ENCODE results near the gene EFNB1. TPM values are rescaled to one million over a fixed set of nuclear protein-coding genes. Genes with fewer than 3 reads are reported as not detected.

The EFNB1 gene
- total RNA-seq, 3 donors from 2014 or later (not counting 1 experiment from before 2014, with no cell fraction given) = 3.2 to 4.7 (median 3.3) TPM

DNA sequence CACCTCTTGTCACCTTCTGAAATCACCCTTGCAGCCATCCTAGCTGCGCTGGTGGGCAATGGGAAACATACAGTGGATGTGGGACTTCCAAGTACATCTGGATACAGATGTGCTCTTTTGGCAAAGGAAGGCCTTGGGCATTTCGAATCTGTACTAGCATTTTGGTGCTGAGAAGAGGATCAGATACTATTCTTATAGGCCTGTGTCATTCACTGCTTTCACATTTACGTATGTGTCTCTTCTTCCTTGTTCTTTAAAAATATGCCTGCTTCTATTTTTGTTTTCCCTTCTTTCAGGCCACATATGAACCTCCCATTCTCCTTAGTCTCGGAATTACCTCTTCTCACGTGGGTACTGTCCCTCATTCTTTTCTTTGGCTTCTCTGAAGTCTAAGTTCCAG is 53.1 kb downstream of the EFNB1 start:
- DNase-seq = no peak
- Mint-ChIP-seq H3K27me3 (ENCODE audit: low read depth in 2 of 2) (peaks cover 0 to 3% of the 10 kb centered on the region in 2 donors), H3K4me1 (no peaks in the 10 kb centered on the region)

DNA sequence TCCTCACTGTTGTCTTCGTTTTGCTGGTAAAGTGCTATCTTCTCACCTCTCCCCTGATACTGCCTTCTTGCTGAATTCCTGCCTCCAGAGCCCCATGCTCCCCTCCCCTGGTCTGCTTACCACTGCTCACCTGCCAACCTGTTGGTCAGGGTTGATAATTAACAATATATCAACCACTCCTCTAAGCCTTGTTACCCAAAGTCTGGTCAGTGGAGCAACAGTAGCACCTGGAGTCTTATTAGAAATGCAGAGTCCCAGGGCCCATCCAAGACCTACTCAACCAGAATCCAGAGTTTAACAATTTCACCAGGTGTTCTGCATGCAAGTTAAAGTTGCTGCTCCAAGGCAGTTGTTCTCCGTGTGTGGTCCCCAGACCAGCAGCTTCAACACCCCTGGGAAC is 55.0 kb downstream of the EFNB1 start:
- H3K4me1 ChIP-seq (ENCODE audit: control insufficient read depth, insufficient read depth, low read length) = no peaks in the 10 kb centered on the region
- WGBS (ENCODE audit: insufficient coverage) = 80% methylated on average over 2 of the region's 2 CpGs
- no peaks in the 10 kb centered on the region for H3K36me3 Mint-ChIP-seq

More for the DNA sequence above, 53.1 kb downstream of the EFNB1 start:
- 81% methylated on average over 5 of the region's 5 CpGs for WGBS (ENCODE audit: insufficient coverage)
- H3K36me3 Mint-ChIP-seq = no peaks in the 10 kb centered on the region
- no peak for ATAC-seq
- no peak overlapping the region for H3K4me3 ChIP-seq (ENCODE audit: low read length)
- TF ChIP-seq, protein P1, sequence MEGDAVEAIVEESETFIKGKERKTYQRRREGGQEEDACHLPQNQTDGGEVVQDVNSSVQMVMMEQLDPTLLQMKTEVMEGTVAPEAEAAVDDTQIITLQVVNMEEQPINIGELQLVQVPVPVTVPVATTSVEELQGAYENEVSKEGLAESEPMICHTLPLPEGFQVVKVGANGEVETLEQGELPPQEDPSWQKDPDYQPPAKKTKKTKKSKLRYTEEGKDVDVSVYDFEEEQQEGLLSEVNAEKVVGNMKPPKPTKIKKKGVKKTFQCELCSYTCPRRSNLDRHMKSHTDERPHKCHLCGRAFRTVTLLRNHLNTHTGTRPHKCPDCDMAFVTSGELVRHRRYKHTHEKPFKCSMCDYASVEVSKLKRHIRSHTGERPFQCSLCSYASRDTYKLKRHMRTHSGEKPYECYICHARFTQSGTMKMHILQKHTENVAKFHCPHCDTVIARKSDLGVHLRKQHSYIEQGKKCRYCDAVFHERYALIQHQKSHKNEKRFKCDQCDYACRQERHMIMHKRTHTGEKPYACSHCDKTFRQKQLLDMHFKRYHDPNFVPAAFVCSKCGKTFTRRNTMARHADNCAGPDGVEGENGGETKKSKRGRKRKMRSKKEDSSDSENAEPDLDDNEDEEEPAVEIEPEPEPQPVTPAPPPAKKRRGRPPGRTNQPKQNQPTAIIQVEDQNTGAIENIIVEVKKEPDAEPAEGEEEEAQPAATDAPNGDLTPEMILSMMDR (IDR thresholded peaks at IDR 0.05) = no peak
- H3K27ac ChIP-seq (ENCODE audit: low read length) = no peak overlapping the region
- H3K9me3 ChIP-seq (ENCODE audit: control insufficient read depth, insufficient read depth, low read length) = no peaks in the 10 kb centered on the region
- no peaks in the 10 kb centered on the region for H3K9me3 Mint-ChIP-seq
- no peak overlapping the region for H3K4me3 Mint-ChIP-seq
- H3K4me1 ChIP-seq (ENCODE audit: control insufficient read depth, insufficient read depth, low read length) = no peaks in the 10 kb centered on the region
- no peaks in the 10 kb centered on the region for H3K27me3 ChIP-seq (ENCODE audit: control insufficient read depth, insufficient read depth, low read length)
- no peaks in the 10 kb centered on the region for H3K36me3 ChIP-seq (ENCODE audit: control insufficient read depth, insufficient read depth, low read length)
- no peak overlapping the region for H3K27ac Mint-ChIP-seq
- intact Hi-C loops (cut with micrococcal nuclease) = no loop called here

DNA sequence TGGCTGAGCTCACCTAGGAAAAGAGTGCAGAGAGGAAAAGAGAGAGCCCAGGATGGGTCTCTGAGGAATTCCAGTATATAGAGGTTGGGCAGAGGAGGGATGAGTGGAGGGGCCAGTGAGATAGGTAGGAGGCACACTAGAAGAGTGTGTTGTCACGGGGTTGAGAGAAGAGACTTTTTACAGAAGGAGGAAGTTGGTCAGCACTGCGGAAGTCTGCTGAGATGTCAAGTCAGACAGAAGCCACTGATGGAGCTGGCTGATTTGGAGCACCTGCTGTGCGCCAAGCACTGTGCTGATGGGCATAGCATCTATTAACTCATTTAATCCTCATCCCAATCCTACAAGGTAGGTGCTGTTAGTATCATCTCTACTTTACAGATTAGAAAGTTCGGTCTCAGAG is 60.4 kb downstream of the EFNB1 start:
- ATAC-seq = no peak
- Mint-ChIP-seq H3K27ac (no peak overlapping the region), H3K4me1 (peaks cover 0 to 4% of the 10 kb centered on the region in 2 donors), H3K9me3 (no peaks in the 10 kb centered on the region), H3K27me3 (ENCODE audit: low read depth in 2 of 2) (no peaks in the 10 kb centered on the region), H3K36me3 (no peaks in the 10 kb centered on the region), H3K4me3 (no peak overlapping the region)
- WGBS (ENCODE audit: insufficient coverage) = 25% methylated on average over 2 of the region's 4 CpGs
- Histone ChIP-seq H3K27me3 (ENCODE audit: control insufficient read depth, insufficient read depth, low read length) (no peaks in the 10 kb centered on the region), H3K9me3 (ENCODE audit: control insufficient read depth, insufficient read depth, low read length) (no peaks in the 10 kb centered on the region), H3K36me3 (ENCODE audit: control insufficient read depth, insufficient read depth, low read length) (no peaks in the 10 kb centered on the region), H3K27ac (ENCODE audit: low read length) (no peak overlapping the region), H3K4me3 (ENCODE audit: low read length) (no peak overlapping the region), H3K4me1 (ENCODE audit: control insufficient read depth, insufficient read depth, low read length) (peaks cover 6% of the 10 kb centered on the region)
- intact Hi-C loops (cut with micrococcal nuclease) = no loop called here
- TF ChIP-seq, protein P1 (IDR thresholded peaks at IDR 0.05) = no peak
- DNase-seq = no peak

More for the DNA sequence above, 55.0 kb downstream of the EFNB1 start:
- no peak overlapping the region for H3K27ac ChIP-seq (ENCODE audit: low read length)
- no peak for ATAC-seq
- no peaks in the 10 kb centered on the region for H3K36me3 ChIP-seq (ENCODE audit: control insufficient read depth, insufficient read depth, low read length)
- Mint-ChIP-seq H3K4me3 (no peak overlapping the region), H3K9me3 (no peaks in the 10 kb centered on the region), H3K27ac (no peak overlapping the region), H3K27me3 (ENCODE audit: low read depth in 2 of 2) (peaks cover 0 to 3% of the 10 kb centered on the region in 2 donors), H3K4me1 (no peaks in the 10 kb centered on the region)
- intact Hi-C loops (cut with micrococcal nuclease) = no loop called here
- no peak for DNase-seq
- no peaks in the 10 kb centered on the region for H3K27me3 ChIP-seq (ENCODE audit: control insufficient read depth, insufficient read depth, low read length)
- no peak overlapping the region for H3K4me3 ChIP-seq (ENCODE audit: low read length)
- no peaks in the 10 kb centered on the region for H3K9me3 ChIP-seq (ENCODE audit: control insufficient read depth, insufficient read depth, low read length)
- TF ChIP-seq, protein P1 (IDR thresholded peaks at IDR 0.05) = no peak

Other genes starting within 250 kb of the EFNB1 start
- gene STARD8, start 181.4 kb upstream of the EFNB1 start, total RNA-seq = 1 to 10 TPM in 2 of 3 donors, under 1 TPM in 1; 0.97 to 1.3 (median 1.1) TPM

All from natural killer cell (primary cell).